Skin epidermis (tissue), 12 donors: ENCODE measurements around the gene TAF1B.
A peak's percentile ranks its signal among the peaks of the same experiment; 100 is the strongest.

ENCODE experiments used
- H3K27ac ChIP-seq, 21 experiments: fragments of 200-600 bp; sonication (generic) in 11 of 21; one replicate each; pipeline ENCODE4 v1.5.0; 2020; ENCODE audit warnings: mild to moderate bottlenecking in 3 of 21, inconsistent platforms in 2 of 21, moderate library complexity in 2 of 21
- H3K4me3 ChIP-seq, 7 experiments: fragments of 200-600 bp; sonication (generic) in 2 of 7; one replicate each; pipeline ENCODE4 v1.5.0; 2020; ENCODE audit warnings: inconsistent platforms in 2 of 7, mild to moderate bottlenecking in 2 of 7, moderate library complexity in 1 of 7

The TAF1B gene

GRCh38 chr2:9951272-9951521 is 107.9 kb downstream of the TAF1B start:
- H3K27ac ChIP-seq = peak overlapping the region; percentile 60 to 95 (median 84)
- peak overlapping the region; percentile 53 to 90 (median 60) for H3K4me3 ChIP-seq

GRCh38 chr2:9951522-9952285 is 108.4 kb downstream of the TAF1B start, which contains the start of gene GRHL1:
GRHL1 (plus strand) TSS chr2:9951693; CDS start chr2:9951834, 141 bp downstream.
- Histone ChIP-seq H3K27ac (peak within 1 kb of the TSS; percentile 60 to 95 (median 85)), H3K4me3 (peak within 1 kb of the TSS; percentile 53 to 90 (median 64))

GRCh38 chr2:9952286-9952737 is 109.0 kb downstream of the TAF1B start:
- peak overlapping the region; percentile 23 to 95 (median 84) for H3K27ac ChIP-seq

GRCh38 chr2:9952856-9953503 is 109.7 kb downstream of the TAF1B start:
- Histone ChIP-seq H3K27ac (peak overlapping the region in 16 of 21 experiments; percentile 15 to 90 (median 84)), H3K4me3 (peak overlapping the region in 6 of 7 experiments; percentile 53 to 90 (median 65))

More at GRCh38 chr2:9952286-9952737, 109.0 kb downstream of the TAF1B start:
- H3K4me3 ChIP-seq = peak overlapping the region; percentile 53 to 90 (median 64)

- peak overlapping the region in 3 of 7 experiments; percentile 60 to 90 (median 75) for H3K4me3 ChIP-seq
- peak overlapping the region in 11 of 21 experiments; percentile 12 to 90 (median 38) for H3K27ac ChIP-seq
Observed at GRCh38 chr2:9954136-9954535, 110.9 kb downstream of the TAF1B start.

GRCh38 chr2:9958057-9958456 is 114.8 kb downstream of the TAF1B start:
- Histone ChIP-seq H3K4me3 (no peak overlapping the region), H3K27ac (no peak overlapping the region)

GRCh38 chr2:9959262-9959661 is 116.0 kb downstream of the TAF1B start:
- no peak overlapping the region for H3K4me3 ChIP-seq
- H3K27ac ChIP-seq = no peak overlapping the region

GRCh38 chr2:9961013-9961412 is 117.7 kb downstream of the TAF1B start:
- no peak overlapping the region for H3K27ac ChIP-seq
- no peak overlapping the region for H3K4me3 ChIP-seq

- H3K4me3 ChIP-seq = no peak overlapping the region
Observed at GRCh38 chr2:9964334-9964980, 121.2 kb downstream of the TAF1B start.

GRCh38 chr2:9965119-9965822 is 122.0 kb downstream of the TAF1B start:
- Histone ChIP-seq H3K4me3 (no peak overlapping the region), H3K27ac (peak overlapping the region in 6 of 21 experiments; percentile 1 to 51 (median 7))

More at GRCh38 chr2:9964334-9964980, 121.2 kb downstream of the TAF1B start:
- no peak overlapping the region for H3K27ac ChIP-seq

GRCh38 chr2:9966491-9967022 is 123.3 kb downstream of the TAF1B start:
- H3K4me3 ChIP-seq = no peak overlapping the region

GRCh38 chr2:9967053-9967775 is 123.9 kb downstream of the TAF1B start:
- Histone ChIP-seq H3K27ac (peak overlapping the region in 8 of 21 experiments; percentile 5 to 31 (median 10)), H3K4me3 (no peak overlapping the region)

More at GRCh38 chr2:9966491-9967022, 123.3 kb downstream of the TAF1B start:
- peak overlapping the region in 5 of 21 experiments; percentile 5 to 10 (median 8) for H3K27ac ChIP-seq

- H3K4me3 ChIP-seq = no peak overlapping the region
- H3K27ac ChIP-seq = peak overlapping the region in 5 of 21 experiments; percentile 1 to 53 (median 20)
Observed at GRCh38 chr2:9968553-9969497, 125.6 kb downstream of the TAF1B start.

GRCh38 chr2:9970200-9971044 is 127.1 kb downstream of the TAF1B start:
- no peak overlapping the region for H3K4me3 ChIP-seq
- H3K27ac ChIP-seq = peak overlapping the region in 19 of 21 experiments; percentile 52 to 83 (median 70)

- H3K4me3 ChIP-seq = no peak overlapping the region
- H3K27ac ChIP-seq = peak overlapping the region in 19 of 21 experiments; percentile 43 to 83 (median 71)
Observed at GRCh38 chr2:9971105-9971818, 128.0 kb downstream of the TAF1B start.

GRCh38 chr2:9971890-9972289 is 128.6 kb downstream of the TAF1B start:
- peak overlapping the region in 19 of 21 experiments; percentile 4 to 83 (median 65) for H3K27ac ChIP-seq
- no peak overlapping the region for H3K4me3 ChIP-seq
